Measurements from ENCODE around the gene CANT1.

GRCh38 chr17:79023886-79024771 is 14.6 kb upstream of the CANT1 start, which contains the start of gene C1QTNF1:
- TF ChIP-seq HIVEP1 (CRISPR knock-in tag; IDR thresholded peaks at IDR 0.05) (no peak), JUNB (CRISPR knock-in tag; IDR thresholded peaks at IDR 0.05; ENCODE audit: borderline replicate concordance) (no peak), USF2 (IDR thresholded peaks at IDR 0.05; ENCODE audit: low read depth, low read length) (no peak), USF2 (CRISPR knock-in tag; IDR thresholded peaks at IDR 0.05; ENCODE audit: borderline replicate concordance) (no peak), ZNF710 (CRISPR knock-in tag; IDR thresholded peaks at IDR 0.05; ENCODE audit: borderline replicate concordance) (no peak), ZBTB1 (CRISPR knock-in tag; IDR thresholded peaks at IDR 0.05; ENCODE audit: borderline replicate concordance) (no peak), YY1 (IDR thresholded peaks at IDR 0.05; ENCODE audit: insufficient read depth, insufficient replicate concordance, low read depth, low read length) (no peak), RFX5 (IDR thresholded peaks at IDR 0.05; ENCODE audit: low read depth, low read length) (no peak), ZNF766 (CRISPR knock-in tag; IDR thresholded peaks at IDR 0.05; ENCODE audit: borderline replicate concordance) (no peak), ATRX (CRISPR knock-in tag; IDR thresholded peaks at IDR 0.05; ENCODE audit: borderline replicate concordance) (no peak), MYNN (CRISPR knock-in tag; IDR thresholded peaks at IDR 0.05; ENCODE audit: low read depth) (no peak), NFRKB (IDR thresholded peaks at IDR 0.05) (no peak), CREM (IDR thresholded peaks at IDR 0.05) (no peak), CREM (CRISPR knock-in tag; IDR thresholded peaks at IDR 0.05) (no peak)
- TF ChIP-seq, protein P1, sequence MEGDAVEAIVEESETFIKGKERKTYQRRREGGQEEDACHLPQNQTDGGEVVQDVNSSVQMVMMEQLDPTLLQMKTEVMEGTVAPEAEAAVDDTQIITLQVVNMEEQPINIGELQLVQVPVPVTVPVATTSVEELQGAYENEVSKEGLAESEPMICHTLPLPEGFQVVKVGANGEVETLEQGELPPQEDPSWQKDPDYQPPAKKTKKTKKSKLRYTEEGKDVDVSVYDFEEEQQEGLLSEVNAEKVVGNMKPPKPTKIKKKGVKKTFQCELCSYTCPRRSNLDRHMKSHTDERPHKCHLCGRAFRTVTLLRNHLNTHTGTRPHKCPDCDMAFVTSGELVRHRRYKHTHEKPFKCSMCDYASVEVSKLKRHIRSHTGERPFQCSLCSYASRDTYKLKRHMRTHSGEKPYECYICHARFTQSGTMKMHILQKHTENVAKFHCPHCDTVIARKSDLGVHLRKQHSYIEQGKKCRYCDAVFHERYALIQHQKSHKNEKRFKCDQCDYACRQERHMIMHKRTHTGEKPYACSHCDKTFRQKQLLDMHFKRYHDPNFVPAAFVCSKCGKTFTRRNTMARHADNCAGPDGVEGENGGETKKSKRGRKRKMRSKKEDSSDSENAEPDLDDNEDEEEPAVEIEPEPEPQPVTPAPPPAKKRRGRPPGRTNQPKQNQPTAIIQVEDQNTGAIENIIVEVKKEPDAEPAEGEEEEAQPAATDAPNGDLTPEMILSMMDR (CRISPR knock-in tag; IDR thresholded peaks at IDR 0.05) = no peak; the same call in 1 of the 2 replicates
- TF ChIP-seq, protein P2, sequence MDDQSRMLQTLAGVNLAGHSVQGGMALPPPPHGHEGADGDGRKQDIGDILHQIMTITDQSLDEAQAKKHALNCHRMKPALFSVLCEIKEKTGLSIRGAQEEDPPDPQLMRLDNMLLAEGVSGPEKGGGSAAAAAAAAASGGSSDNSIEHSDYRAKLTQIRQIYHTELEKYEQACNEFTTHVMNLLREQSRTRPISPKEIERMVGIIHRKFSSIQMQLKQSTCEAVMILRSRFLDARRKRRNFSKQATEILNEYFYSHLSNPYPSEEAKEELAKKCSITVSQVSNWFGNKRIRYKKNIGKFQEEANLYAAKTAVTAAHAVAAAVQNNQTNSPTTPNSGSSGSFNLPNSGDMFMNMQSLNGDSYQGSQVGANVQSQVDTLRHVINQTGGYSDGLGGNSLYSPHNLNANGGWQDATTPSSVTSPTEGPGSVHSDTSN (CRISPR knock-in tag; IDR thresholded peaks at IDR 0.05; ENCODE audit: borderline replicate concordance) = no peak
